Stomach smooth muscle (tissue), 2 donors: Measurements from ENCODE around the gene TSPAN32.
A peak's percentile ranks its signal among the peaks of the same experiment; 100 is the strongest.

Experiments used
- H3K27ac ChIP-seq: one replicate; pipeline ENCODE4 v1.7.0; 2013; ENCODE audit warnings: mild to moderate bottlenecking, low read length, inconsistent platforms
- H3K27me3 ChIP-seq, 2 donors: one replicate each; pipeline ENCODE4 v1.7.0; 2013; ENCODE audit warnings: low read length in 2 of 2; ENCODE audit not compliant: insufficient read depth in 2 of 2, control insufficient read depth in 1 of 2
- H3K36me3 ChIP-seq, 2 donors: one replicate each; pipeline ENCODE4 v1.7.0; 2013; ENCODE audit warnings: low read length in 2 of 2; ENCODE audit not compliant: control insufficient read depth in 2 of 2, insufficient read depth in 2 of 2
- H3K4me1 ChIP-seq: one replicate; pipeline ENCODE4 v1.7.0; 2013; ENCODE audit warnings: low read length; ENCODE audit not compliant: control insufficient read depth, insufficient read depth
- H3K4me3 ChIP-seq, 2 donors: one replicate each; pipeline ENCODE4 v1.7.0; 2013; ENCODE audit warnings: low read length in 2 of 2
- H3K9ac ChIP-seq, 2 donors: one replicate each; pipeline ENCODE4 v1.7.0; 2013; ENCODE audit warnings: low read length in 2 of 2, mild to moderate bottlenecking in 1 of 2
- H3K9me3 ChIP-seq, 2 donors: one replicate each; pipeline ENCODE4 v1.7.0; 2013; ENCODE audit warnings: low read length in 2 of 2; ENCODE audit not compliant: control insufficient read depth in 2 of 2
- donor health status: healthy.
- donor health status: Pancreatic carcinoma.

Gene TSPAN32

GRCh38 chr11:2306877-2307500, 5.2 kb downstream of the TSPAN32 start:
- no peaks in the 10 kb centered on the region for H3K36me3 ChIP-seq
- peaks cover 61% of the 10 kb centered on the region for H3K4me1 ChIP-seq
- H3K9me3 ChIP-seq: no peaks in the 10 kb centered on the region
- H3K27me3 ChIP-seq: no peaks in the 10 kb centered on the region
- H3K4me3 ChIP-seq: peak overlapping the region; percentile 11 to 35
- H3K27ac ChIP-seq: peak overlapping the region; percentile 78
- H3K9ac ChIP-seq: peak overlapping the region in 1 of 2 donors; percentile 22

- Histone ChIP-seq H3K27me3 (no peaks in the 10 kb centered on the region), H3K36me3 (no peaks in the 10 kb centered on the region), H3K27ac (peak overlapping the region; percentile 78), H3K4me1 (peaks cover 66% of the 10 kb centered on the region), H3K4me3 (peak overlapping the region; percentile 11 to 35), H3K9ac (peak overlapping the region in 1 of 2 donors; percentile 22), H3K9me3 (no peaks in the 10 kb centered on the region)
Measured at GRCh38 chr11:2307501-2308331, 5.9 kb downstream of the TSPAN32 start.

GRCh38 chr11:2308713-2309112, 6.9 kb downstream of the TSPAN32 start:
- H3K27ac ChIP-seq: no peak overlapping the region
- H3K27me3 ChIP-seq: no peaks in the 10 kb centered on the region

GRCh38 chr11:2309251-2310072, 7.6 kb downstream of the TSPAN32 start:
- Histone ChIP-seq H3K27me3 (no peaks in the 10 kb centered on the region), H3K4me3 (no peak overlapping the region), H3K4me1 (peaks cover 65% of the 10 kb centered on the region), H3K36me3 (no peaks in the 10 kb centered on the region), H3K9ac (no peak overlapping the region), H3K9me3 (no peaks in the 10 kb centered on the region), H3K27ac (no peak overlapping the region)

More at GRCh38 chr11:2308713-2309112, 6.9 kb downstream of the TSPAN32 start:
- Histone ChIP-seq H3K9me3 (no peaks in the 10 kb centered on the region), H3K9ac (no peak overlapping the region), H3K4me1 (peaks cover 65% of the 10 kb centered on the region), H3K36me3 (no peaks in the 10 kb centered on the region), H3K4me3 (no peak overlapping the region)

GRCh38 chr11:2310073-2310785, 8.4 kb downstream of the TSPAN32 start:
- peaks cover 63% of the 10 kb centered on the region for H3K4me1 ChIP-seq
- H3K27me3 ChIP-seq: no peaks in the 10 kb centered on the region
- no peak overlapping the region for H3K27ac ChIP-seq
- H3K36me3 ChIP-seq: no peaks in the 10 kb centered on the region
- no peak overlapping the region for H3K4me3 ChIP-seq
- H3K9me3 ChIP-seq: no peaks in the 10 kb centered on the region
- no peak overlapping the region for H3K9ac ChIP-seq

- H3K36me3 ChIP-seq: no peaks in the 10 kb centered on the region
Measured at GRCh38 chr11:2310786-2311352, 9.1 kb downstream of the TSPAN32 start.

GRCh38 chr11:2311353-2312133, 9.7 kb downstream of the TSPAN32 start:
- H3K9ac ChIP-seq: peak overlapping the region in 1 of 2 donors; percentile 5
- H3K4me3 ChIP-seq: no peak overlapping the region
- no peaks in the 10 kb centered on the region for H3K27me3 ChIP-seq
- peak overlapping the region; percentile 18 for H3K27ac ChIP-seq
- H3K9me3 ChIP-seq: no peaks in the 10 kb centered on the region
- no peaks in the 10 kb centered on the region for H3K36me3 ChIP-seq
- peaks cover 60% of the 10 kb centered on the region for H3K4me1 ChIP-seq

More at GRCh38 chr11:2310786-2311352, 9.1 kb downstream of the TSPAN32 start:
- Histone ChIP-seq H3K27ac (no peak overlapping the region), H3K9me3 (no peaks in the 10 kb centered on the region), H3K9ac (no peak overlapping the region), H3K27me3 (no peaks in the 10 kb centered on the region), H3K4me1 (peaks cover 63% of the 10 kb centered on the region), H3K4me3 (no peak overlapping the region)

GRCh38 chr11:2312232-2313042, 10.6 kb downstream of the TSPAN32 start:
- H3K27ac ChIP-seq: peak overlapping the region; percentile 18
- no peak overlapping the region for H3K4me3 ChIP-seq
- H3K9ac ChIP-seq: no peak overlapping the region
- no peaks in the 10 kb centered on the region for H3K36me3 ChIP-seq
- H3K4me1 ChIP-seq: peaks cover 53% of the 10 kb centered on the region
- peaks cover 0 to 4% of the 10 kb centered on the region in 2 donors for H3K9me3 ChIP-seq
- no peaks in the 10 kb centered on the region for H3K27me3 ChIP-seq
